ENCODE measurements around the gene DPYD. TPM values are rescaled to one million over a fixed set of nuclear protein-coding genes. Genes with fewer than 3 reads are reported as not detected.

Gene DPYD
- total RNA-seq, 2 experiments from 2014 or later = 34.4 to 35.9 TPM

- H3K27me3 ChIP-seq (ENCODE audit: control insufficient read depth in 1 of 2, insufficient read depth in 2 of 2, low read length in 2 of 2) = no peaks in the 10 kb centered on the region
- H3K4me1 ChIP-seq (ENCODE audit: insufficient read depth, low read length) = no peaks in the 10 kb centered on the region
- Mint-ChIP-seq H3K4me1 (ENCODE audit: low read depth) (no peaks in the 10 kb centered on the region), H3K27me3 (no peaks in the 10 kb centered on the region), H3K4me3 (no peak overlapping the region), H3K27ac (no peak overlapping the region), H3K9me3 (no peaks in the 10 kb centered on the region), H3K36me3 (ENCODE audit: low read depth) (peaks cover 15% of the 10 kb centered on the region)
- DNase-seq = no peak
- ChIA-PET POLR2A (no interaction called here), CTCF (interaction anchor here (0.5 kb wide), 1 partner anchor 271 kb away, joined by 3 read pairs; no protein-coding TSS in a partner anchor)
- H3K9me3 ChIP-seq (ENCODE audit: control insufficient read depth in 1 of 2, insufficient read depth in 1 of 2, low read length in 2 of 2) = no peaks in the 10 kb centered on the region
- no peak overlapping the region for H3K27ac ChIP-seq (ENCODE audit: low read depth in 1 of 2, low read length in 2 of 2)
- TF ChIP-seq CTCF (IDR thresholded peaks at IDR 0.05) = no peak
- intact Hi-C loops (cut with DNase I, micrococcal nuclease) = no loop called here
- H3K36me3 ChIP-seq (ENCODE audit: insufficient read depth, low read length) = no peaks in the 10 kb centered on the region
- H3K4me3 ChIP-seq (ENCODE audit: low read length) = no peak overlapping the region
- ATAC-seq (ENCODE audit: poor library complexity) = no peak
Measured at GRCh38 chr1:97424209-97424608, 496.6 kb downstream of the DPYD start.

GRCh38 chr1:97423403-97423802 is 497.4 kb downstream of the DPYD start:
- intact Hi-C loops (cut with DNase I, micrococcal nuclease) = no loop called here
- no peaks in the 10 kb centered on the region for H3K27me3 ChIP-seq (ENCODE audit: control insufficient read depth in 1 of 2, insufficient read depth in 2 of 2, low read length in 2 of 2)
- H3K27me3 Mint-ChIP-seq = no peaks in the 10 kb centered on the region
- H3K36me3 Mint-ChIP-seq (ENCODE audit: low read depth) = peaks cover 15% of the 10 kb centered on the region
- H3K36me3 ChIP-seq (ENCODE audit: insufficient read depth, low read length) = no peaks in the 10 kb centered on the region
- TF ChIP-seq CTCF (IDR thresholded peaks at IDR 0.05) = no peak
- no peak overlapping the region for H3K4me3 ChIP-seq (ENCODE audit: low read length)
- ATAC-seq (ENCODE audit: poor library complexity) (no peak), DNase-seq (no peak)
- POLR2A ChIA-PET = no interaction called here
- H3K4me3 Mint-ChIP-seq = no peak overlapping the region
- no peaks in the 10 kb centered on the region for H3K9me3 ChIP-seq (ENCODE audit: control insufficient read depth in 1 of 2, insufficient read depth in 1 of 2, low read length in 2 of 2)
- H3K27ac ChIP-seq (ENCODE audit: low read depth in 1 of 2, low read length in 2 of 2) = no peak overlapping the region
- no peak overlapping the region for H3K27ac Mint-ChIP-seq
- no peaks in the 10 kb centered on the region for H3K4me1 ChIP-seq (ENCODE audit: insufficient read depth, low read length)
- CTCF ChIA-PET = interaction anchor here (1.0 kb wide), 1 partner anchor 12 kb away, joined by 3 read pairs; no protein-coding TSS in a partner anchor
- H3K9me3 Mint-ChIP-seq = no peaks in the 10 kb centered on the region
- no peaks in the 10 kb centered on the region for H3K4me1 Mint-ChIP-seq (ENCODE audit: low read depth)

GRCh38 chr1:97417661-97418060 is 503.2 kb downstream of the DPYD start:
- no peaks in the 10 kb centered on the region for H3K4me1 Mint-ChIP-seq (ENCODE audit: low read depth)
- Histone ChIP-seq H3K4me1 (ENCODE audit: insufficient read depth, low read length) (no peaks in the 10 kb centered on the region), H3K4me3 (ENCODE audit: low read length) (no peak overlapping the region), H3K27me3 (ENCODE audit: control insufficient read depth in 1 of 2, insufficient read depth in 2 of 2, low read length in 2 of 2) (no peaks in the 10 kb centered on the region), H3K27ac (ENCODE audit: low read depth in 1 of 2, low read length in 2 of 2) (no peak overlapping the region), H3K9me3 (ENCODE audit: control insufficient read depth in 1 of 2, insufficient read depth in 1 of 2, low read length in 2 of 2) (no peaks in the 10 kb centered on the region), H3K36me3 (ENCODE audit: insufficient read depth, low read length) (no peaks in the 10 kb centered on the region)
- intact Hi-C loops (cut with DNase I, micrococcal nuclease) = no loop called here
- H3K36me3 Mint-ChIP-seq (ENCODE audit: low read depth) = peaks cover 23% of the 10 kb centered on the region
- no peak for TF ChIP-seq CTCF (IDR thresholded peaks at IDR 0.05)
- ATAC-seq (ENCODE audit: poor library complexity) (no peak), DNase-seq (no peak)
- H3K27ac Mint-ChIP-seq = no peak overlapping the region
- CTCF ChIA-PET = interaction anchor here (1.0 kb wide), 1 partner anchor 24 kb away, joined by 3 read pairs; no protein-coding TSS in a partner anchor
- H3K9me3 Mint-ChIP-seq = no peaks in the 10 kb centered on the region
- H3K4me3 Mint-ChIP-seq = no peak overlapping the region
- POLR2A ChIA-PET = no interaction called here
- H3K27me3 Mint-ChIP-seq = no peaks in the 10 kb centered on the region

All from CD4-positive, alpha-beta T cell (primary cell).